HepG2 (cell line): ENCODE measurements around the gene DGUOK. TPM values are rescaled to one million over a fixed set of nuclear protein-coding genes. Genes with fewer than 3 reads are reported as not detected.

Experiments used
- GABPB1 ChIP-seq: IDR thresholded peaks from 2 replicates; pipeline ENCODE4 v1.6.1; 2016; ENCODE audit warnings: mild to moderate bottlenecking, missing genetic modification reagents, moderate library complexity, missing compliant biosample characterization
- HES4 ChIP-seq: sonication (generic); formaldehyde crosslinking; IDR thresholded peaks from 2 replicates; pipeline ENCODE4 v1.9.0; 2021; ENCODE audit warnings: mild to moderate bottlenecking, missing genetic modification reagents, borderline replicate concordance
- ISX ChIP-seq: sonication (generic); formaldehyde crosslinking; conservative IDR thresholded peaks from 2 replicates; pipeline ENCODE4 v1.5.0; 2020; ENCODE audit warnings: missing genetic modification reagents
- MED8 ChIP-seq: sonication (generic); formaldehyde crosslinking; IDR thresholded peaks from 2 replicates; pipeline ENCODE4 v1.8.1; 2023; ENCODE audit warnings: mild to moderate bottlenecking, missing genetic modification reagents; ENCODE audit not compliant: insufficient replicate concordance
- MTA3 ChIP-seq: sonication (generic); formaldehyde crosslinking; IDR thresholded peaks from 2 replicates; pipeline ENCODE4 v1.4.0; 2020; ENCODE audit warnings: missing genetic modification reagents
- NFE2L1 ChIP-seq: sonication (generic); formaldehyde crosslinking; IDR thresholded peaks from 2 replicates; pipeline ENCODE4 v1.4.0; 2020; ENCODE audit warnings: missing genetic modification reagents, mild to moderate bottlenecking, borderline replicate concordance
- NKX3-1 ChIP-seq: sonication (generic); formaldehyde crosslinking; IDR thresholded peaks from 2 replicates; pipeline ENCODE4 v1.5.0; 2020; ENCODE audit warnings: missing genetic modification reagents
- PHF20 ChIP-seq: sonication (generic); formaldehyde crosslinking; IDR thresholded peaks from 2 replicates; pipeline ENCODE4 v1.5.0; 2020; ENCODE audit warnings: mild to moderate bottlenecking, missing genetic modification reagents
- POLR2A ChIP-seq, 2 experiments: IDR thresholded peaks; 2 replicates each; pipeline ENCODE4 v1.6.1; 2011; ENCODE audit warnings: low read depth in 2 of 2, low read length in 2 of 2, mild to moderate bottlenecking in 1 of 2, moderate library complexity in 1 of 2; ENCODE audit not compliant: insufficient read depth in 1 of 2
- RBM22 ChIP-seq: fragments of 200-400 bp; formaldehyde crosslinking; optimal IDR thresholded peaks from 2 replicates; pipeline ENCODE3; 2017; ENCODE audit warnings: mild to moderate bottlenecking, low read length, moderate library complexity
- REPIN1 ChIP-seq: sonication (generic); formaldehyde crosslinking; IDR thresholded peaks from 2 replicates; pipeline ENCODE4 v1.8.0; 2022; ENCODE audit warnings: missing genetic modification reagents, low read depth, mild to moderate bottlenecking, borderline replicate concordance
- WIZ ChIP-seq: sonication (generic); formaldehyde crosslinking; IDR thresholded peaks from 2 replicates; pipeline ENCODE4 v1.5.1; 2020; ENCODE audit warnings: mild to moderate bottlenecking, missing genetic modification reagents
- ZNF430 ChIP-seq: sonication (generic); formaldehyde crosslinking; IDR thresholded peaks from 2 replicates; pipeline ENCODE4 v1.9.0; 2021; ENCODE audit warnings: mild to moderate bottlenecking, missing genetic modification reagents
- ZNF563 ChIP-seq: sonication (generic); formaldehyde crosslinking; IDR thresholded peaks from 2 replicates; pipeline ENCODE4 v1.8.0; 2022; ENCODE audit warnings: mild to moderate bottlenecking, moderate library complexity, missing genetic modification reagents
- ZNF674 ChIP-seq: sonication (generic); formaldehyde crosslinking; IDR thresholded peaks from 2 replicates; pipeline ENCODE4 v1.5.0; 2020; ENCODE audit warnings: low read depth, mild to moderate bottlenecking, missing genetic modification reagents
- ZNF747 ChIP-seq: sonication (generic); formaldehyde crosslinking; IDR thresholded peaks from 2 replicates; pipeline ENCODE4 v1.8.1; 2023; ENCODE audit warnings: missing genetic modification reagents, mild to moderate bottlenecking, borderline replicate concordance
- ZNF773 ChIP-seq: sonication (generic); formaldehyde crosslinking; IDR thresholded peaks from 2 replicates; pipeline ENCODE4 v1.4.0; 2020; ENCODE audit warnings: missing genetic modification reagents, borderline replicate concordance
- ZZZ3 ChIP-seq: sonication (generic); formaldehyde crosslinking; IDR thresholded peaks from 2 replicates; pipeline ENCODE4 v1.4.0; 2020; ENCODE audit warnings: missing genetic modification reagents, mild to moderate bottlenecking, borderline replicate concordance
- polyA plus RNA-seq, 8 experiments: library from polyadenylated mRNA; depleted of rRNA in 3 of 8; stranded (reverse) in 7 of 8; unstranded in 1 of 8; fragments of >200 nt; fragmentation: Illumina TruSeq in 4 of 8; extraction: Trizol in 4 of 8; gene quantifications; 2 replicates each; pipeline versions ENCODE4 v1.2.1 to v1.2.3, GENCODE V29; 2011 to 2016; ENCODE audit warnings: low read depth in 4 of 8, missing spikeins in 1 of 8, mixed read lengths in 1 of 8; ENCODE audit not compliant: insufficient read depth in 1 of 8
- total RNA-seq, 5 experiments: library from RNA; depleted of rRNA; stranded (reverse); fragments of >200 nt; fragmentation: Illumina TruSeq; extraction: Trizol; gene quantifications; 2 replicates each; pipeline ENCODE4 v1.2.3, GENCODE V29; 2016; ENCODE audit warnings: low read depth in 1 of 5
- TF ChIP-seq, protein P1 (sequence below): IDR thresholded peaks from 2 replicates; pipeline ENCODE4 v1.6.1; 2016; ENCODE audit warnings: low read depth
- TF ChIP-seq, protein P2 (sequence below): sonication (generic); formaldehyde crosslinking; IDR thresholded peaks from 2 replicates; pipeline ENCODE4 v1.5.0; 2020; ENCODE audit warnings: missing genetic modification reagents
- TF ChIP-seq, protein P3 (sequence below): sonication (generic); formaldehyde crosslinking; IDR thresholded peaks from 2 replicates; pipeline ENCODE4 v1.5.1; 2020; ENCODE audit warnings: mild to moderate bottlenecking, missing genetic modification reagents
- TF ChIP-seq, protein P4 (sequence below): IDR thresholded peaks from 2 replicates; pipeline ENCODE4 v1.6.1; 2016; ENCODE audit warnings: mild to moderate bottlenecking

Gene DGUOK
- total and polyA plus RNA-seq, 2 of the 13 experiments (the other 11 are each of a cell fraction or from before 2014, with no cell fraction given), result 105 to 137 TPM

DNA sequence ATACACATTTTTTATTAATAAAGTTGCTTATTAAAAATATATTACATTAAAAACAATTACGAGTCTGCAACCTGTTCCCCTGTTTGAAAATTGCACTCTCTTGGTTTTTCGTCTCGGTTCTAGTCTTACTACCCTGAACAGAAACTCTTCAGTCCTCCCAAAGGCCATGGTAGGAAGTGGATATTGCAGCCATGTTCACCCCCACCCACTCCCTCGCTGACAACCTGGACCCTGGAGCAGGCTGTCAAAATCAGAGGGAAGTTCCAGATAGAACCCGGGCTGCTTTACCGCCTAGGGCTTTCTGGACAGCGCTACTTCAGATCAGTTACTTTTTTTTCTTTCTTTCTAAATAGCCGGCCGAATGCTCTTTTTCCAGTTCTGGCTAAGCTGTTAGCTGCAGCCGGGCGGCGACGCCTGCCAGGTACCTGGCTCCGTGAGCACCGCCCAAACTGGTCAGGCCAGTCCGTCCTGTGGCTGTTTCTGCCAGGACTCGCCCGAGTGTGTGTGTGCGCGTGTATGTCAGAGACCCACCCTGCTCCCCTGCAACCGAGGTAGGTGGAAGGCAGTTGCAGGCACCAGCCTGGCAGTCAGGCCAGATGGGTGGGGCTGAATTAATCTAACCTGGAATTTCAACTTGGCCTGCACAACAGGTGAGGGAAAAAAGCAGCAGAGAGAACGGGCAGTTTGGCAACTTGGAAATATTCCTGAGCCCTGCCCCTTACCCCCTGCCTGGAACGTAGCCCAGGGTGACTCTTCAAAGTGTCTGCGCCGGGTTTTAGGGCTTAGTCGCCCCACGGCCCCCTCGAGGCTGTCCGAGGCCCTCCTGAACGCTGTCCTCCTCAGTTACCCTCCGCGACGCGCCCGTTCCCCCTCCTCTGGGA is 56.9 kb downstream of the DGUOK start (continued):
- TF ChIP-seq, protein P1, sequence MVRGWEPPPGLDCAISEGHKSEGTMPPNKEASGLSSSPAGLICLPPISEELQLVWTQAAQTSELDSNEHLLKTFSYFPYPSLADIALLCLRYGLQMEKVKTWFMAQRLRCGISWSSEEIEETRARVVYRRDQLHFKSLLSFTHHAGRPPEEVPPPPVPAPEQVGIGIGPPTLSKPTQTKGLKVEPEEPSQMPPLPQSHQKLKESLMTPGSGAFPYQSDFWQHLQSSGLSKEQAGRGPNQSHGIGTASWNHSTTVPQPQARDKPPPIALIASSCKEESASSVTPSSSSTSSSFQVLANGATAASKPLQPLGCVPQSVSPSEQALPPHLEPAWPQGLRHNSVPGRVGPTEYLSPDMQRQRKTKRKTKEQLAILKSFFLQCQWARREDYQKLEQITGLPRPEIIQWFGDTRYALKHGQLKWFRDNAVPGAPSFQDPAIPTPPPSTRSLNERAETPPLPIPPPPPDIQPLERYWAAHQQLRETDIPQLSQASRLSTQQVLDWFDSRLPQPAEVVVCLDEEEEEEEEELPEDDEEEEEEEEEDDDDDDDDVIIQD, result no peak
- peak; percentile 18 to 56; a peak in 1 of 4 replicates for TF ChIP-seq POLR2A (IDR thresholded peaks at IDR 0.05; ENCODE audit: insufficient read depth in 1 of 2, low read depth in 2 of 2, low read length in 2 of 2)
- 0 out of 2 replicates have a peak, but pooled peaks have one; percentile 15 for TF ChIP-seq ZZZ3 (CRISPR knock-in tag)
- 0 out of 2 replicates have a peak, but pooled peaks have one; percentile 31 for TF ChIP-seq HES4
- TF ChIP-seq GABPB1 (CRISPR knock-in tag), result no peak; the same call in 1 of the 2 replicates
- TF ChIP-seq, protein P2, sequence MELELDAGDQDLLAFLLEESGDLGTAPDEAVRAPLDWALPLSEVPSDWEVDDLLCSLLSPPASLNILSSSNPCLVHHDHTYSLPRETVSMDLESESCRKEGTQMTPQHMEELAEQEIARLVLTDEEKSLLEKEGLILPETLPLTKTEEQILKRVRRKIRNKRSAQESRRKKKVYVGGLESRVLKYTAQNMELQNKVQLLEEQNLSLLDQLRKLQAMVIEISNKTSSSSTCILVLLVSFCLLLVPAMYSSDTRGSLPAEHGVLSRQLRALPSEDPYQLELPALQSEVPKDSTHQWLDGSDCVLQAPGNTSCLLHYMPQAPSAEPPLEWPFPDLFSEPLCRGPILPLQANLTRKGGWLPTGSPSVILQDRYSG, result no peak
- TF ChIP-seq, protein P3, sequence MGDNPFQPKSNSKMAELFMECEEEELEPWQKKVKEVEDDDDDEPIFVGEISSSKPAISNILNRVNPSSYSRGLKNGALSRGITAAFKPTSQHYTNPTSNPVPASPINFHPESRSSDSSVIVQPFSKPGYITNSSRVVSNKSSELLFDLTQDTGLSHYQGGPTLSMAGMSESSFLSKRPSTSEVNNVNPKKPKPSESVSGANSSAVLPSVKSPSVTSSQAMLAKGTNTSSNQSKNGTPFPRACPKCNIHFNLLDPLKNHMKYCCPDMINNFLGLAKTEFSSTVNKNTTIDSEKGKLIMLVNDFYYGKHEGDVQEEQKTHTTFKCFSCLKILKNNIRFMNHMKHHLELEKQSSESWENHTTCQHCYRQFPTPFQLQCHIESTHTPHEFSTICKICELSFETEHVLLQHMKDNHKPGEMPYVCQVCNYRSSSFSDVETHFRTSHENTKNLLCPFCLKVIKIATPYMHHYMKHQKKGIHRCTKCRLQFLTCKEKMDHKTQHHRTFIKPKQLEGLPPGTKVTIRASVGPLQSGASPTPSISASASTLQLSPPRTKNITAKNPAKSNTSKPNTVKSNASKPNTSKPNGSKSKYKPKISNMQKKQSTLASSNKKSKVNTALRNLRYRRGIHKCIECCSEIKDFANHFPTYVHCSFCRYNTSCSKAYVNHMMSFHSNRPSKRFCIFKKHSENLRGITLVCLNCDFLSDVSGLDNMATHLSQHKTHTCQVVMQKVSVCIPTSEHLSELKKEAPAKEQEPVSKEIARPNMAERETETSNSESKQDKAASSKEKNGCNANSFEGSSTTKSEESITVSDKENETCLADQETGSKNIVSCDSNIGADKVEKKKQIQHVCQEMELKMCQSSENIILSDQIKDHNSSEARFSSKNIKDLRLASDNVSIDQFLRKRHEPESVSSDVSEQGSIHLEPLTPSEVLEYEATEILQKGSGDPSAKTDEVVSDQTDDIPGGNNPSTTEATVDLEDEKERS (CRISPR knock-in tag), result no peak
- no peak for TF ChIP-seq NFE2L1
- 0 out of 2 replicates have a peak, but pooled peaks have one; percentile 14 for TF ChIP-seq WIZ (CRISPR knock-in tag)
- TF ChIP-seq, protein P4, sequence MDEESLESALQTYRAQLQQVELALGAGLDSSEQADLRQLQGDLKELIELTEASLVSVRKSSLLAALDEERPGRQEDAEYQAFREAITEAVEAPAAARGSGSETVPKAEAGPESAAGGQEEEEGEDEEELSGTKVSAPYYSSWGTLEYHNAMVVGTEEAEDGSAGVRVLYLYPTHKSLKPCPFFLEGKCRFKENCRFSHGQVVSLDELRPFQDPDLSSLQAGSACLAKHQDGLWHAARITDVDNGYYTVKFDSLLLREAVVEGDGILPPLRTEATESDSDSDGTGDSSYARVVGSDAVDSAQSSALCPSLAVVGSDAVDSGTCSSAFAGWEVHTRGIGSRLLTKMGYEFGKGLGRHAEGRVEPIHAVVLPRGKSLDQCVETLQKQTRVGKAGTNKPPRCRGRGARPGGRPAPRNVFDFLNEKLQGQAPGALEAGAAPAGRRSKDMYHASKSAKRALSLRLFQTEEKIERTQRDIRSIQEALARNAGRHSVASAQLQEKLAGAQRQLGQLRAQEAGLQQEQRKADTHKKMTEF (CRISPR knock-in tag), result 0 out of 2 replicates have a peak, but pooled peaks have one; percentile 55
- no peak for TF ChIP-seq ZNF563
- TF ChIP-seq NKX3-1 (CRISPR knock-in tag), result 0 out of 2 replicates have a peak, but pooled peaks have one; percentile 60
- TF ChIP-seq ISX, result 0 out of 2 replicates have a peak, but pooled peaks have one; percentile 50
- TF ChIP-seq MTA3 (CRISPR knock-in tag), result no peak
- peak; percentile 29; the same call in 1 of the 2 replicates for TF ChIP-seq REPIN1 (CRISPR knock-in tag)
- no peak; the same call in 1 of the 2 replicates for TF ChIP-seq ZNF674 (CRISPR knock-in tag)
- peak; percentile 59 for TF ChIP-seq MED8
- peak; percentile 40; the same call in 1 of the 2 replicates for TF ChIP-seq PHF20
- TF ChIP-seq ZNF430 (CRISPR knock-in tag), result no peak
- no peak; the same call in 1 of the 2 replicates for TF ChIP-seq ZNF747
- peak; percentile 49 for TF ChIP-seq RBM22
- TF ChIP-seq ZNF773 (CRISPR knock-in tag), result peak; percentile 37; the same call in 1 of the 2 replicates
